Fibroblast of mammary gland (primary cell): ENCODE results near the gene DNAH3.
A peak's percentile ranks its signal among the peaks of the same experiment; 100 is the strongest.

Experiments used
- DNase-seq: peaks from one replicate; pipeline ENCODE4 v3.0.0-alpha.2; 2010; ENCODE audit warnings: low read depth
- H3K4me3 ChIP-seq: 2 replicates; pipeline ENCODE4 v1.5.1; 2011; ENCODE audit warnings: low read depth, mild to moderate bottlenecking, low read length, moderate library complexity; ENCODE audit not compliant: control insufficient read depth
- TF ChIP-seq, protein P1 (sequence below): conservative IDR thresholded peaks from 2 replicates; pipeline ENCODE4 v1.5.1; 2011; ENCODE audit warnings: low read depth, low read length, inconsistent platforms; ENCODE audit not compliant: control insufficient read depth, insufficient read depth

The DNAH3 gene

DNA sequence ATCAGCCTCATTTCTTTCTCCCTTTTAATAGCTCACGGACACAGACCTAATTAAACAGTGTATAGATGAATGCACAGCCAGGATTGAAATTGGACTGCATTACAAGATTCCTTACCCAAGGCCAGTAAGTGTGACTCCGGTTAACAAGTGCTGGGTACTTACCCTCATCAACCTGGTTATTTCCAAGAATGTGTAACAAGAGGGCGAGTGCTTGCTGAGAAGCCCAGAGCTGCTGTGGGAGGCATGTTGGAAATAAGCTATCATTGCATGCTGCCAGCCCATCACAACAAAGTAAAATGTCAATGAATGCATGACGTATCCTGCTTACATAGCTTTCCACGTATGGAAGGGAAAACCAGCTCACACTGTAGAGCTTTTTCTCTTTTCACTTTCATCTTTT lies 230.6 kb downstream of the DNAH3 start:
- TF ChIP-seq, protein P1, sequence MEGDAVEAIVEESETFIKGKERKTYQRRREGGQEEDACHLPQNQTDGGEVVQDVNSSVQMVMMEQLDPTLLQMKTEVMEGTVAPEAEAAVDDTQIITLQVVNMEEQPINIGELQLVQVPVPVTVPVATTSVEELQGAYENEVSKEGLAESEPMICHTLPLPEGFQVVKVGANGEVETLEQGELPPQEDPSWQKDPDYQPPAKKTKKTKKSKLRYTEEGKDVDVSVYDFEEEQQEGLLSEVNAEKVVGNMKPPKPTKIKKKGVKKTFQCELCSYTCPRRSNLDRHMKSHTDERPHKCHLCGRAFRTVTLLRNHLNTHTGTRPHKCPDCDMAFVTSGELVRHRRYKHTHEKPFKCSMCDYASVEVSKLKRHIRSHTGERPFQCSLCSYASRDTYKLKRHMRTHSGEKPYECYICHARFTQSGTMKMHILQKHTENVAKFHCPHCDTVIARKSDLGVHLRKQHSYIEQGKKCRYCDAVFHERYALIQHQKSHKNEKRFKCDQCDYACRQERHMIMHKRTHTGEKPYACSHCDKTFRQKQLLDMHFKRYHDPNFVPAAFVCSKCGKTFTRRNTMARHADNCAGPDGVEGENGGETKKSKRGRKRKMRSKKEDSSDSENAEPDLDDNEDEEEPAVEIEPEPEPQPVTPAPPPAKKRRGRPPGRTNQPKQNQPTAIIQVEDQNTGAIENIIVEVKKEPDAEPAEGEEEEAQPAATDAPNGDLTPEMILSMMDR, result no peak
- H3K4me3 ChIP-seq, result no peak overlapping the region
- no peak for DNase-seq

DNA sequence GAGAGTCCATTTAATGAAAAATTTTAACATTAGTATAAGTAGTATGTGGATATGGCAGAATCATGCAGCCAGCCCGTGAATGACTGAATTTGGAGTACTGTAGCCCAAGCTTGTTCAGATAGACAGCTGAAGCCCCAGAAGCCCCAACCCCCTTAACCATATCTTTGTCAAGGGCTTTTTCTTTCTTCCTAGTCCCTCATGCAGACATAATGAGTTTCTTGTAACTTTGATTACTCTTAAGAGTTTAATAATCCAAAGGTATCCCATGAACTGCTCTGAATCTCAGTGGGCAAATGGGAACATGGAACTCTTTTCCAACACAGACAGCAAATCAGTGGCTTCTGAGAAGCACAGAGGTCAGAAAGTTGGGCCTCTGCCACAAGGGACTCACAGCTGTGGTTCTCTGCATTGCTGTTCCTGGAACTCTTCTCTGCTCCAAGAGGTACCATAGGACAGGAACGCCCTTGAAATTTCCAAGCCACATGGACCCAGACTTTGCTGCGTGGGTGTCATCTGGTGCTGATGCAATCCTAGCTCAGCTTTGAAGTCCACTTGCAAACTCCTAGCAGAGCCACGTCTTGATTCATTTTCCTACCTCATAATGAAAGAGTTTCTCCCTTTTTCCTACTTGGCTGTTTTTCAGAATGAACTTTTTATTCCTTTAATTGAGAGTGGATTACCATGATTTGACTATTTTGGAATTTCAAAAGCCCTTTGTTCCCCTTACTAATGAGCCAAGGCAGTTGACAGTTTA lies 232.0 kb downstream of the DNAH3 start:
- peak; percentile 94 for DNase-seq
- H3K4me3 ChIP-seq, result no peak overlapping the region
- TF ChIP-seq, protein P1, result no peak

DNA sequence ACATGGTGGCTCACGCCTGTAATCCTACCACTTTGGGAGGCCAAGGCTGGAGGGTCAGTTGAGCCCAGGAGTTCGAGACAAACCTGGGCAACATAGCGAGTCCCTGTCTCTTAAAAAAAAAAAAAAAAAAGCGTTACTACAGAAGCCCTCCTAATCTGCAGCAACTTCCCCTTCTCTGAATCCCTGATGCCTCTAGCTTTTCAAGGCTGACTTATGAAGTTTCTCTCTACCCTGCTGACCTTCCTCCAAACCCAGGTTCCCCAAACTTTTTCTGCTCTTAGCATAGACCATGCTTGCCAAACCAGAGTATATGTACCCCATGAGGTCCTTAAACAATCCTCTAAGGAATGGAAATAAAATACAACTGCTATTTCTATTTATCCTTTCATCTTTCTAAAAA lies 233.7 kb downstream of the DNAH3 start:
- DNase-seq, result no peak
- H3K4me3 ChIP-seq, result no peak overlapping the region
- TF ChIP-seq, protein P1, result no peak

DNA sequence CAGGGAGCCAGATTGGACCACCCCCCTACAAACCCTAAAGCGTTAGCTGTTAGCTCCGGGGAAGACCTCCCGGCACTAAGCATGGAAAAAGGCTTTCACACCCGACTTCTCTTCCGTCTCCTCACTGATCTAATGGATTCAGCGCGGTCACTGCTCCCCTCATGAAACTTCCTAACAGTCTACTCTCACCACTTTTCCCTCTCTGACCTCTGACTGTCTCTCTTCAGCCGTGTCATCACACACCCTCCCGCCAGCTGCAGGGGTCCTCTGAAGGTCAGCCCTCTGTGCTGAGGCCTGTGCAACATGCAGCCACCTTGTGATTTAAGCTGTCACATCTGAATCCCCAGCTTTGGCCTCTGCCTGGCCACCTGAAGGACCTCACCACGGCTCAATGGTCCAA lies 234.4 kb downstream of the DNAH3 start:
- TF ChIP-seq, protein P1, result no peak
- DNase-seq, result no peak
- no peak overlapping the region for H3K4me3 ChIP-seq

DNA sequence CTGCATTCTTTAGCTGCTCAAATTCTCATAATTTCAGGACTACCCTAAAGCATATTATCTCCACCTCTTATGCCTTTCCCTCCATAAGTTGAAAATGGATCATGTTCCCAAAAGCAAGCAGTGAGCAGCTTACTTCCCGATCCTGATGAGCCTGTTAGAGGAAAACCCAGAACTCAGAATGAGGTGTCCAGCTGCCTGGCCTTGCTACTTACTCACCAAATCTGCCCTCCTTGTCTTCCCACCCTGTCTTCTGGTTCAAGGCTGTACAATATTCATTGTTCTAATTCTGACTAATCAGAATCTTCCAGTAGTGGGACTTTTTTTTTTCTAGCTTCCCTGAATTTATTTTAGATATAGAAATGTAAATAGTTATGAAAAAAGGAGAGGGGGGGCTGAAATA lies 239.3 kb downstream of the DNAH3 start:
- TF ChIP-seq, protein P1, result no peak
- peak; percentile 87 for DNase-seq
- no peak overlapping the region for H3K4me3 ChIP-seq

DNA sequence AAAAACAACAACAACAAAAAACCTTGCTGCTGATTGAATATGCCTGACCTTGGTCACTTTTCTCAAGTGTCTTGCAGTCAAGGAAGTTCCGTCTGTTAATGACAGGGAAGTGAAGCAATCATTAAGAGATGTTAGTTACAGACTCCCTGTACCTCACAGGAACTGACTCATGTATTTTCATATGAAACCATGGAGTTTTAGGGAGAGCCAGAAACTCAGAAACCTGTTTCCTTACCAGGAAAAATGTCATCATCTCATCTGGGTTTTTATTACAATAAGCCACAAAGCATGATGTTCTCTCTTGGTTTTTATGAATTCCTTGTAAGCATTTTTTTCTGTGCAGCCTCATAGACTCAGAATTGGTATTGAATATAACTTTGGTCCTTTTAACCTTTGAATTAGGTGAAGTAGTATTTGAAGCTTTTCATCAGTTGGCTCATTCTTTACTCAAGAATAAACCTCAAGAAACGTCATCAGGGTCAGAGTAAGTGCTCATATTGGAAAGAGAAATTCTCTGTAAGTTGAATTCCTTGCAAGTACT lies 239.8 kb downstream of the DNAH3 start:
- H3K4me3 ChIP-seq, result no peak overlapping the region
- TF ChIP-seq, protein P1, result no peak
- DNase-seq, result peak; percentile 95
